Endothelial cell of umbilical vein (primary cell): ENCODE results near the gene MED28. TPM values are rescaled to one million over a fixed set of nuclear protein-coding genes. Genes with fewer than 3 reads are reported as not detected.

ENCODE experiments used
- BruUV-seq: library from RNA; stranded (reverse); fragments of 400-500 nt; replicated peaks from 2 replicates; lab custom pipeline; 2021; lab: Mats Ljungman, UMichigan
- CTCF ChIA-PET: fragments of 300-600, 350-600 bp; sonication (Branson Sonifier 250); formaldehyde crosslinking; loops from one replicate; lab custom pipeline; 2021; ENCODE audit warnings: antibody characterized with exemption, inconsistent platforms; lab: Charles Lee
- POLR2A ChIA-PET: fragments of 300-600, 350-600 bp; sonication (Branson Sonifier 250); formaldehyde crosslinking; loops from one replicate; lab custom pipeline; 2021; ENCODE audit warnings: antibody characterized with exemption, inconsistent platforms; lab: Charles Lee
- DNase-seq: peaks from one replicate; pipeline ENCODE4 v3.0.0-alpha.2; 2011; ENCODE audit warnings: low read depth, low spot score
- FAIRE-seq: peaks from 2 replicates; lab custom pipeline; 2011; peaks lifted over from hg19 to GRCh38; lab: Jason Lieb, UNC
- H2AFZ ChIP-seq: 2 replicates; pipeline ENCODE4 v1.6.0; 2012; ENCODE audit warnings: low read depth, low read length, control low read depth, inconsistent platforms
- H3K27ac ChIP-seq: 2 replicates; pipeline ENCODE4 v1.5.1; 2011; ENCODE audit warnings: low read depth, mild to moderate bottlenecking, control low read depth, low read length, moderate library complexity; ENCODE audit not compliant: insufficient read depth
- H3K27me3 ChIP-seq, 2 experiments: 2 replicates each; pipeline versions ENCODE4 v1.6.0 to v1.6.1; 2011; ENCODE audit warnings: low read length in 2 of 2, mixed read lengths in 1 of 2; ENCODE audit not compliant: control insufficient read depth in 2 of 2, insufficient read depth in 2 of 2
- H3K36me3 ChIP-seq, 2 experiments: 2 replicates in 1 of 2; 3 replicates in 1 of 2; pipeline ENCODE4 v1.5.1; 2011; ENCODE audit warnings: low read length in 2 of 2, mild to moderate bottlenecking in 1 of 2, moderate library complexity in 1 of 2; ENCODE audit not compliant: control insufficient read depth in 2 of 2, insufficient read depth in 2 of 2; ENCODE audit errors: extremely low read depth in 1 of 2
- H3K4me1 ChIP-seq: 3 replicates; pipeline ENCODE4 v1.5.1; 2011; ENCODE audit warnings: mild to moderate bottlenecking, low read length; ENCODE audit not compliant: control insufficient read depth, insufficient read depth; ENCODE audit errors: extremely low read depth
- H3K4me2 ChIP-seq: 2 replicates; pipeline ENCODE4 v1.6.1; 2011; ENCODE audit warnings: low read length, control low read depth, mixed read lengths; ENCODE audit not compliant: insufficient read depth
- H3K4me3 ChIP-seq, 3 experiments: fragments of 200-600 bp in 1 of 3; sonication (generic), shearing (Covaris generic) in 1 of 3; replicated peaks in 1 of 3; 2 replicates each; pipeline ENCODE4 v1.5.1; 2011 to 2016; ENCODE audit warnings: control low read depth in 3 of 3, low read length in 3 of 3, mild to moderate bottlenecking in 2 of 3, inconsistent platforms in 1 of 3, low read depth in 1 of 3, moderate library complexity in 1 of 3; ENCODE audit not compliant: insufficient read depth in 1 of 3
- H3K79me2 ChIP-seq: 2 replicates; pipeline ENCODE4 v1.6.0; 2012; ENCODE audit warnings: low read length, inconsistent platforms; ENCODE audit not compliant: control insufficient read depth, insufficient read depth
- H3K9ac ChIP-seq: replicated peaks from 2 replicates; pipeline ENCODE3; 2011; ENCODE audit warnings: low read length, control low read depth; ENCODE audit not compliant: insufficient read depth; ENCODE audit errors: extremely low read depth
- H3K9me1 ChIP-seq: replicated peaks from 3 replicates; pipeline ENCODE4 v1.6.0; 2011; ENCODE audit warnings: mild to moderate bottlenecking, low read length; ENCODE audit not compliant: control insufficient read depth, insufficient read depth; ENCODE audit errors: extremely low read depth
- H3K9me3 ChIP-seq: replicated peaks from 2 replicates; pipeline ENCODE4 v1.5.1; 2012; ENCODE audit warnings: low read length, inconsistent platforms; ENCODE audit not compliant: control insufficient read depth, insufficient read depth
- H4K20me1 ChIP-seq: replicated peaks from 2 replicates; pipeline ENCODE3; 2011; ENCODE audit warnings: mild to moderate bottlenecking, low read length; ENCODE audit not compliant: control insufficient read depth, insufficient read depth; ENCODE audit errors: extremely low read depth
- EZH2 ChIP-seq: IDR thresholded peaks from 2 replicates; pipeline ENCODE4 v1.6.1; 2012; ENCODE audit warnings: borderline replicate concordance, low read depth, mild to moderate bottlenecking, moderate library complexity, low read length, inconsistent platforms; ENCODE audit not compliant: severe bottlenecking
- FOS ChIP-seq: IDR thresholded peaks from 2 replicates; pipeline ENCODE4 v1.6.1; 2011; ENCODE audit warnings: mild to moderate bottlenecking, low read length, moderate library complexity, borderline replicate concordance; ENCODE audit not compliant: insufficient read depth
- GATA2 ChIP-seq: IDR thresholded peaks from 2 replicates; pipeline ENCODE4 v1.7.0; 2011; ENCODE audit warnings: low read depth, mild to moderate bottlenecking, moderate library complexity, mixed read lengths, low read length; ENCODE audit not compliant: insufficient read length, insufficient read depth
- JUN ChIP-seq: IDR thresholded peaks from 2 replicates; pipeline ENCODE4 v1.6.1; 2011; ENCODE audit warnings: borderline replicate concordance, low read depth; ENCODE audit not compliant: insufficient read length, insufficient read depth
- MYC ChIP-seq: IDR thresholded peaks from one replicate; pipeline ENCODE4 v1.6.1; 2011; ENCODE audit warnings: mild to moderate bottlenecking, low read depth, low read length
- POLR2A ChIP-seq: IDR thresholded peaks from 2 replicates; pipeline ENCODE4 v1.6.1; 2012; ENCODE audit warnings: low read depth, mild to moderate bottlenecking, control low read depth, low read length
- POLR2AphosphoS5 ChIP-seq: IDR thresholded peaks from 2 replicates; pipeline ENCODE4 v1.6.1; 2012; ENCODE audit warnings: low read depth, mild to moderate bottlenecking, control low read depth, low read length, moderate library complexity; ENCODE audit not compliant: insufficient read depth
- dilution Hi-C: fragments of 300-500 bp; cut with MboI; formaldehyde crosslinking; loops from one replicate; pipeline ENCODE4 v1.15.0; 2019; ENCODE audit warnings: low sequenced_read_pairs; ENCODE audit not compliant: extremely low pct_ligation_motif_present
- intact Hi-C: fragments of 100-400 bp; cut with micrococcal nuclease; formaldehyde crosslinking; loops from one replicate; pipeline ENCODE4 v1.10.0; 2022
- polyA plus RNA-seq, 4 experiments: library from polyadenylated mRNA; depleted of rRNA in 3 of 4; stranded (reverse) in 3 of 4; unstranded in 1 of 4; fragments of >200 nt; gene quantifications; 2 replicates each; pipeline versions ENCODE4 v1.2.1 to v1.2.3, GENCODE V29; 2011 to 2012; ENCODE audit warnings: missing spikeins in 1 of 4
- total RNA-seq: library from RNA; stranded (reverse); gene quantifications from 2 replicates; pipeline ENCODE4 v1.2.3, GENCODE V29; 2021
- TF ChIP-seq, protein P1 (sequence below), 2 donors: IDR thresholded peaks; 1 replicate in 1 of 2; 2 replicates in 1 of 2; pipeline ENCODE4 v1.5.1; 2011; ENCODE audit warnings: low read length in 2 of 2, mild to moderate bottlenecking in 2 of 2, moderate library complexity in 2 of 2, control low read depth in 1 of 2, inconsistent platforms in 1 of 2, low read depth in 1 of 2; ENCODE audit not compliant: insufficient read depth in 1 of 2; ENCODE audit errors: extremely low read depth in 1 of 2
- TF ChIP-seq, protein P2 (sequence below): IDR thresholded peaks from 2 replicates; pipeline ENCODE4 v1.6.1; 2011; ENCODE audit not compliant: insufficient read depth, insufficient read length

The MED28 gene
- total and polyA plus RNA-seq, 2 donors (not counting 3 experiments of a cell fraction or from before 2014, with no cell fraction given) = 10.0 to 49.1 TPM

DNA sequence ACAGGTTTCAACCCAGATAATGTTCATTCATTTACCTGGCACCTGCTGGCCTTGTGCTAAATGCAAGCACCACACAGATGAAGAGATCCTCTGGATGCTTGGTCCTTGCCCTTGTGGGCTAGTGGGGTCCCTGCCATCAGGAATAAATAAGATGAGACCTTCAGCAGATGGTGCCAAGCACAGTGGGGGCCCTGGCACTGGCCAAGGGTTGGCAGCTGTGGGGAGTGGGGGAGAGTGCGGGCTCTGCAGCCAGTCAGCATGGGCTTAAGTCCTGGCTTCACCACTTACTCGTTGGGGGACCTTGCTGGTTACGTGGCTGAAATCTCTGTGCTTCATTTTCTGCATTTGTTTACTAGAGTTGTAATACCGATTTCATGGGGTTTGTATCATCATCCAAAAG is 30.5 kb upstream of the MED28 start:
- CTCF ChIA-PET = interaction anchor here (1.9 to 2.1 kb wide), 2 partner anchors 16 to 35 kb away, joined by 5 to 7 read pairs; no protein-coding TSS in a partner anchor
- H2AFZ ChIP-seq = no peak overlapping the region
- intact Hi-C loops = no loop called here

More for the DNA sequence above, 30.5 kb upstream of the MED28 start:
- Histone ChIP-seq H3K4me3 (no peak overlapping the region), H3K36me3 (peaks cover 27 to 40% of the 10 kb centered on the region in 2 experiments), H3K4me1 (peaks cover 26% of the 10 kb centered on the region), H3K9me1 (no peaks in the 10 kb centered on the region), H3K79me2 (no peaks in the 10 kb centered on the region), H4K20me1 (no peaks in the 10 kb centered on the region), H3K9ac (no peak overlapping the region), H3K27me3 (no peaks in the 10 kb centered on the region), H3K4me2 (no peak overlapping the region), H3K27ac (no peak overlapping the region), H3K9me3 (no peaks in the 10 kb centered on the region)
- FAIRE-seq = no peak
- no TSS peak for BruUV-seq
- POLR2A ChIA-PET = no interaction called here
- no peak for TF ChIP-seq POLR2AphosphoS5
- TF ChIP-seq FOS = no peak
- TF ChIP-seq EZH2 = no peak
- TF ChIP-seq JUN = no peak
- TF ChIP-seq, protein P1, sequence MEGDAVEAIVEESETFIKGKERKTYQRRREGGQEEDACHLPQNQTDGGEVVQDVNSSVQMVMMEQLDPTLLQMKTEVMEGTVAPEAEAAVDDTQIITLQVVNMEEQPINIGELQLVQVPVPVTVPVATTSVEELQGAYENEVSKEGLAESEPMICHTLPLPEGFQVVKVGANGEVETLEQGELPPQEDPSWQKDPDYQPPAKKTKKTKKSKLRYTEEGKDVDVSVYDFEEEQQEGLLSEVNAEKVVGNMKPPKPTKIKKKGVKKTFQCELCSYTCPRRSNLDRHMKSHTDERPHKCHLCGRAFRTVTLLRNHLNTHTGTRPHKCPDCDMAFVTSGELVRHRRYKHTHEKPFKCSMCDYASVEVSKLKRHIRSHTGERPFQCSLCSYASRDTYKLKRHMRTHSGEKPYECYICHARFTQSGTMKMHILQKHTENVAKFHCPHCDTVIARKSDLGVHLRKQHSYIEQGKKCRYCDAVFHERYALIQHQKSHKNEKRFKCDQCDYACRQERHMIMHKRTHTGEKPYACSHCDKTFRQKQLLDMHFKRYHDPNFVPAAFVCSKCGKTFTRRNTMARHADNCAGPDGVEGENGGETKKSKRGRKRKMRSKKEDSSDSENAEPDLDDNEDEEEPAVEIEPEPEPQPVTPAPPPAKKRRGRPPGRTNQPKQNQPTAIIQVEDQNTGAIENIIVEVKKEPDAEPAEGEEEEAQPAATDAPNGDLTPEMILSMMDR (IDR thresholded peaks at IDR 0.05; ENCODE audit: extremely low read depth in 1 of 2, insufficient read depth in 1 of 2, low read depth in 1 of 2, low read length in 2 of 2) = no peak
- no peak for TF ChIP-seq GATA2
- TF ChIP-seq MYC = no peak
- TF ChIP-seq POLR2A = no peak
- TF ChIP-seq, protein P2, sequence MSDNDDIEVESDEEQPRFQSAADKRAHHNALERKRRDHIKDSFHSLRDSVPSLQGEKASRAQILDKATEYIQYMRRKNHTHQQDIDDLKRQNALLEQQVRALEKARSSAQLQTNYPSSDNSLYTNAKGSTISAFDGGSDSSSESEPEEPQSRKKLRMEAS = no peak
- dilution Hi-C loops = no loop called here
- DNase-seq = no peak
